Liver (tissue), 3 donors: ENCODE results near the gene TTC38.

Source experiments
- EGR1 ChIP-seq, 2 donors: IDR thresholded peaks; 2 replicates each; pipeline ENCODE4 v1.6.1; 2016 to 2018; ENCODE audit warnings: antibody characterized with exemption in 2 of 2, low read depth in 2 of 2
- GABPA ChIP-seq, 2 donors: IDR thresholded peaks in 1 of 2; conservative IDR thresholded peaks in 1 of 2; 2 replicates each; pipeline ENCODE4 v1.6.1; 2016; ENCODE audit warnings: antibody characterized with exemption in 2 of 2, mild to moderate bottlenecking in 1 of 2, moderate library complexity in 1 of 2
- JUND ChIP-seq, 2 donors: IDR thresholded peaks; 2 replicates each; pipeline ENCODE4 v1.6.1; 2016; ENCODE audit warnings: antibody characterized with exemption in 2 of 2
- RAD21 ChIP-seq, 2 donors: IDR thresholded peaks; 2 replicates each; pipeline ENCODE4 v1.6.1; 2016; ENCODE audit warnings: antibody characterized with exemption in 2 of 2, mild to moderate bottlenecking in 2 of 2
- RXRA ChIP-seq, 2 donors: IDR thresholded peaks; 2 replicates each; pipeline ENCODE4 v1.6.1; 2017 to 2018; ENCODE audit warnings: antibody characterized with exemption in 2 of 2, mild to moderate bottlenecking in 1 of 2
- SP1 ChIP-seq: IDR thresholded peaks from 2 replicates; pipeline ENCODE4 v1.6.1; 2018; ENCODE audit warnings: antibody characterized with exemption, mild to moderate bottlenecking
- YY1 ChIP-seq: IDR thresholded peaks from 2 replicates; pipeline ENCODE4 v1.6.1; 2016; ENCODE audit warnings: antibody characterized with exemption, mild to moderate bottlenecking
- TF ChIP-seq, protein P1 (sequence below): fragments of 150-350 bp; IDR thresholded peaks from 2 replicates; pipeline ENCODE4 v1.5.1; 2017; ENCODE audit warnings: improper control_type of control experiment, low read depth, low read length; ENCODE audit not compliant: missing input control
- TF ChIP-seq, protein P2 (sequence below): IDR thresholded peaks from 2 replicates; pipeline ENCODE4 v1.6.1; 2016; ENCODE audit warnings: antibody characterized with exemption, mild to moderate bottlenecking
- TF ChIP-seq, protein P3 (sequence below): IDR thresholded peaks from 2 replicates; pipeline ENCODE4 v1.6.1; 2016; ENCODE audit warnings: antibody characterized with exemption
- donor health status: healthy.
- donor health status: healthy.

DNA sequence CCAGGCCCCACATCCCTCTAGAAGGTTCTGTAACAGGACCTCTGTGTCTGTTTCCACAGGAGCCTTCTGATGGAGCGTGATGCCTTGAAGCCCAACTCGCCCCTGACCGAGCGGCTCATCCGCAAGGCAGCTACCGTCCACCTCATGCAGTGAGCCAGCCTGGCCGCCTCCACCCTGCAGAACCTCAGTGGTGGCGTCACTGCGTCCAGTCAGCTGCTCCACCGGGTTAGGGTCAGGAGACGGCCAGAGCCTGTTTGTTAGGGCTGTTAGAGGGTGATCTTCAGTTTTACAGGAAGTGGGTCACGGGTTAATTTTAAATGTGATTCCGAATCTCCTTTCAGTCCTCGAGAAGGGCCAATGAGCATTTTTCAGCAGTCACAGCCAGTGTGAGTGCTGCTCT lies 24.9 kb downstream of the TTC38 start:
- TF ChIP-seq, protein P1, sequence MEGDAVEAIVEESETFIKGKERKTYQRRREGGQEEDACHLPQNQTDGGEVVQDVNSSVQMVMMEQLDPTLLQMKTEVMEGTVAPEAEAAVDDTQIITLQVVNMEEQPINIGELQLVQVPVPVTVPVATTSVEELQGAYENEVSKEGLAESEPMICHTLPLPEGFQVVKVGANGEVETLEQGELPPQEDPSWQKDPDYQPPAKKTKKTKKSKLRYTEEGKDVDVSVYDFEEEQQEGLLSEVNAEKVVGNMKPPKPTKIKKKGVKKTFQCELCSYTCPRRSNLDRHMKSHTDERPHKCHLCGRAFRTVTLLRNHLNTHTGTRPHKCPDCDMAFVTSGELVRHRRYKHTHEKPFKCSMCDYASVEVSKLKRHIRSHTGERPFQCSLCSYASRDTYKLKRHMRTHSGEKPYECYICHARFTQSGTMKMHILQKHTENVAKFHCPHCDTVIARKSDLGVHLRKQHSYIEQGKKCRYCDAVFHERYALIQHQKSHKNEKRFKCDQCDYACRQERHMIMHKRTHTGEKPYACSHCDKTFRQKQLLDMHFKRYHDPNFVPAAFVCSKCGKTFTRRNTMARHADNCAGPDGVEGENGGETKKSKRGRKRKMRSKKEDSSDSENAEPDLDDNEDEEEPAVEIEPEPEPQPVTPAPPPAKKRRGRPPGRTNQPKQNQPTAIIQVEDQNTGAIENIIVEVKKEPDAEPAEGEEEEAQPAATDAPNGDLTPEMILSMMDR = no peak
- no peak for TF ChIP-seq EGR1 (IDR thresholded peaks at IDR 0.05; ENCODE audit: low read depth in 2 of 2)
- no peak for TF ChIP-seq JUND (IDR thresholded peaks at IDR 0.05)
- TF ChIP-seq YY1 = no peak
- TF ChIP-seq SP1 = no peak
- TF ChIP-seq, protein P2, sequence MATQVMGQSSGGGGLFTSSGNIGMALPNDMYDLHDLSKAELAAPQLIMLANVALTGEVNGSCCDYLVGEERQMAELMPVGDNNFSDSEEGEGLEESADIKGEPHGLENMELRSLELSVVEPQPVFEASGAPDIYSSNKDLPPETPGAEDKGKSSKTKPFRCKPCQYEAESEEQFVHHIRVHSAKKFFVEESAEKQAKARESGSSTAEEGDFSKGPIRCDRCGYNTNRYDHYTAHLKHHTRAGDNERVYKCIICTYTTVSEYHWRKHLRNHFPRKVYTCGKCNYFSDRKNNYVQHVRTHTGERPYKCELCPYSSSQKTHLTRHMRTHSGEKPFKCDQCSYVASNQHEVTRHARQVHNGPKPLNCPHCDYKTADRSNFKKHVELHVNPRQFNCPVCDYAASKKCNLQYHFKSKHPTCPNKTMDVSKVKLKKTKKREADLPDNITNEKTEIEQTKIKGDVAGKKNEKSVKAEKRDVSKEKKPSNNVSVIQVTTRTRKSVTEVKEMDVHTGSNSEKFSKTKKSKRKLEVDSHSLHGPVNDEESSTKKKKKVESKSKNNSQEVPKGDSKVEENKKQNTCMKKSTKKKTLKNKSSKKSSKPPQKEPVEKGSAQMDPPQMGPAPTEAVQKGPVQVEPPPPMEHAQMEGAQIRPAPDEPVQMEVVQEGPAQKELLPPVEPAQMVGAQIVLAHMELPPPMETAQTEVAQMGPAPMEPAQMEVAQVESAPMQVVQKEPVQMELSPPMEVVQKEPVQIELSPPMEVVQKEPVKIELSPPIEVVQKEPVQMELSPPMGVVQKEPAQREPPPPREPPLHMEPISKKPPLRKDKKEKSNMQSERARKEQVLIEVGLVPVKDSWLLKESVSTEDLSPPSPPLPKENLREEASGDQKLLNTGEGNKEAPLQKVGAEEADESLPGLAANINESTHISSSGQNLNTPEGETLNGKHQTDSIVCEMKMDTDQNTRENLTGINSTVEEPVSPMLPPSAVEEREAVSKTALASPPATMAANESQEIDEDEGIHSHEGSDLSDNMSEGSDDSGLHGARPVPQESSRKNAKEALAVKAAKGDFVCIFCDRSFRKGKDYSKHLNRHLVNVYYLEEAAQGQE = no peak
- no peak for TF ChIP-seq GABPA (IDR thresholded peaks at IDR 0.05 in 1 of 2, conservative IDR thresholded peaks at IDR 0.05 in 1 of 2)
- no peak for TF ChIP-seq RAD21 (IDR thresholded peaks at IDR 0.05)
- TF ChIP-seq, protein P3, sequence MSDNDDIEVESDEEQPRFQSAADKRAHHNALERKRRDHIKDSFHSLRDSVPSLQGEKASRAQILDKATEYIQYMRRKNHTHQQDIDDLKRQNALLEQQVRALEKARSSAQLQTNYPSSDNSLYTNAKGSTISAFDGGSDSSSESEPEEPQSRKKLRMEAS = no peak
- no peak for TF ChIP-seq RXRA (IDR thresholded peaks at IDR 0.05)
